B cell (primary cell): ENCODE measurements around the gene PPP6R2. TPM values are rescaled to one million over a fixed set of nuclear protein-coding genes. Genes with fewer than 3 reads are reported as not detected.

Experiments
- ATAC-seq: fragments of 200-7000 bp; cut with Tn5 transposase; one replicate; pipeline ENCODE4 v1.10.0; 2021; ENCODE audit warnings: low read depth, mild to moderate bottlenecking, moderate number of reproducible peaks, moderate library complexity
- CTCF ChIA-PET: fragments of 350-600 bp; sonication (Branson Sonifier 250); formaldehyde crosslinking; loops from one replicate; lab custom pipeline; 2021; ENCODE audit warnings: antibody characterized with exemption, inconsistent platforms; lab: Charles Lee
- POLR2A ChIA-PET: fragments of 350-600 bp; sonication (Branson Sonifier 250); formaldehyde crosslinking; loops from one replicate; lab custom pipeline; 2021; ENCODE audit warnings: antibody characterized with exemption; lab: Charles Lee
- DNase-seq: peaks from one replicate; pipeline ENCODE4 v3.0.0; 2013
- H2AFZ ChIP-seq: 2 replicates; pipeline ENCODE4 v1.6.1; 2012; ENCODE audit warnings: mild to moderate bottlenecking, low read depth, low read length; ENCODE audit not compliant: insufficient read depth, poor library complexity, severe bottlenecking
- H3K27ac ChIP-seq, 2 donors: 1 replicate in 1 of 2; 2 replicates in 1 of 2; pipeline ENCODE4 v1.5.1; 2012 to 2013; ENCODE audit warnings: low read length in 2 of 2, mild to moderate bottlenecking in 2 of 2, moderate library complexity in 1 of 2
- H3K27me3 ChIP-seq, 4 experiments: fragments of 200-600 bp in 1 of 4; sonication (generic) in 1 of 4; replicated peaks in 1 of 4; 1 replicate in 2 of 4; 2 replicates in 2 of 4; pipeline versions ENCODE4 v1.6.1 to v1.7.0; 2013 to 2016; ENCODE audit warnings: low read length in 3 of 4, mild to moderate bottlenecking in 2 of 4, mixed read lengths in 1 of 4, moderate library complexity in 1 of 4; ENCODE audit not compliant: insufficient read depth in 4 of 4, control insufficient read depth in 3 of 4; ENCODE audit errors: control extremely low read depth in 1 of 4
- H3K36me3 ChIP-seq, 2 experiments: replicated peaks in 1 of 2; 1 replicate in 1 of 2; 2 replicates in 1 of 2; pipeline versions ENCODE4 v1.6.1 to v1.7.1; 2013; ENCODE audit warnings: low read length in 1 of 2; ENCODE audit not compliant: insufficient read depth in 2 of 2, control insufficient read depth in 1 of 2; ENCODE audit errors: control extremely low read depth in 1 of 2, extremely low read depth in 1 of 2
- H3K4me1 ChIP-seq, 2 donors: fragments of 200-600 bp in 1 of 2; sonication (generic) in 1 of 2; 1 replicate in 1 of 2; 2 replicates in 1 of 2; pipeline versions ENCODE4 v1.5.1 to v1.6.1; 2013 to 2017; ENCODE audit warnings: low read length in 2 of 2; ENCODE audit not compliant: control insufficient read depth in 2 of 2, insufficient read depth in 2 of 2
- H3K4me2 ChIP-seq: replicated peaks from 2 replicates; pipeline ENCODE3; 2012; ENCODE audit warnings: mild to moderate bottlenecking, low read depth, low read length; ENCODE audit not compliant: poor library complexity, severe bottlenecking
- H3K4me3 ChIP-seq, 5 experiments: fragments of 200-600 bp in 1 of 5; sonication (generic) in 1 of 5; 1 replicate in 3 of 5; 2 replicates in 2 of 5; pipeline versions ENCODE4 v1.5.1 to v1.7.0; 2011 to 2016; ENCODE audit warnings: low read length in 4 of 5, mild to moderate bottlenecking in 4 of 5, low read depth in 2 of 5, control low read depth in 1 of 5, moderate library complexity in 1 of 5; ENCODE audit not compliant: insufficient read depth in 1 of 5; ENCODE audit errors: control extremely low read depth in 1 of 5, extremely low read depth in 1 of 5
- H3K79me2 ChIP-seq: fragments of 200-600 bp; sonication (generic); one replicate; pipeline ENCODE4 v1.6.0; 2016; ENCODE audit warnings: low read length; ENCODE audit not compliant: control insufficient read depth, insufficient read depth
- H3K9ac ChIP-seq: fragments of 200-600 bp; sonication (generic); 2 replicates; pipeline ENCODE4 v1.6.1; 2017; ENCODE audit warnings: mild to moderate bottlenecking, low read length, moderate library complexity
- H3K9me3 ChIP-seq, 3 donors: one replicate each; pipeline versions ENCODE4 v1.6.1 to v1.7.1; 2013; ENCODE audit warnings: low read length in 2 of 3; ENCODE audit not compliant: control insufficient read depth in 2 of 3, insufficient read depth in 1 of 3; ENCODE audit errors: control extremely low read depth in 1 of 3
- H4K20me1 ChIP-seq: 2 replicates; pipeline ENCODE4 v1.6.0; 2012; ENCODE audit warnings: mild to moderate bottlenecking, low read length; ENCODE audit not compliant: insufficient read depth, control insufficient read depth, poor library complexity, severe bottlenecking
- H3K27ac Mint-ChIP-seq: one replicate; pipeline ENCODE4 v1.8.0; 2021; ENCODE audit warnings: mixed read lengths
- H3K27me3 Mint-ChIP-seq: one replicate; pipeline ENCODE4 v1.8.0; 2021; ENCODE audit warnings: mixed read lengths
- H3K4me1 Mint-ChIP-seq: one replicate; pipeline ENCODE4 v1.8.0; 2021; ENCODE audit warnings: mixed read lengths
- H3K4me3 Mint-ChIP-seq: one replicate; pipeline ENCODE4 v1.8.0; 2021; ENCODE audit warnings: mixed read lengths
- H3K9me3 Mint-ChIP-seq: one replicate; pipeline ENCODE4 v1.8.0; 2022; ENCODE audit warnings: mixed read lengths; ENCODE audit not compliant: insufficient read depth
- EZH2 ChIP-seq: IDR thresholded peaks from 2 replicates; pipeline ENCODE4 v1.6.1; 2012; ENCODE audit warnings: borderline replicate concordance, low read depth, mild to moderate bottlenecking, moderate library complexity, low read length; ENCODE audit not compliant: insufficient read depth, poor library complexity, severe bottlenecking
- WGBS: methylation state at CpG from one replicate; pipeline ENCODE4 v1.1.5; 2013; ENCODE audit warnings: missing lambda C conversion rate; ENCODE audit not compliant: insufficient coverage; 5-methylcytosine and 5-hydroxymethylcytosine counted together
- intact Hi-C: fragments of 100-400 bp; cut with micrococcal nuclease; formaldehyde crosslinking; loops from one replicate; pipeline ENCODE4 v1.10.0; 2022
- polyA plus RNA-seq: library from polyadenylated mRNA; depleted of rRNA; stranded (reverse); fragments of >200 nt; gene quantifications from 2 replicates; pipeline ENCODE4 v1.2.3, GENCODE V29; 2012
- total RNA-seq, 2 donors: library from RNA; stranded (reverse); fragments of 120-200 nt in 1 of 2; gene quantifications; 1 replicate in 1 of 2; 2 replicates in 1 of 2; pipeline versions ENCODE4 v1.2.3 to v1.2.4, GENCODE V29; 2013 to 2022
- TF ChIP-seq, protein P1 (sequence below): fragments of 200-600 bp; IDR thresholded peaks from one replicate; pipeline ENCODE4 v1.8.0; 2022; ENCODE audit warnings: antibody characterized with exemption, mild to moderate bottlenecking

The PPP6R2 gene
- total and polyA plus RNA-seq, 2 donors (not counting 1 experiment from before 2014, with no cell fraction given): 91.4 to 98.7 TPM

- 89% methylated on average over 17 of the region's 17 CpGs for WGBS
- no peaks in the 10 kb centered on the region for H3K9me3 ChIP-seq
- no peaks in the 10 kb centered on the region for H3K4me1 ChIP-seq
- H3K4me3 ChIP-seq: no peak overlapping the region
- H3K9ac ChIP-seq: no peak overlapping the region
- no peak overlapping the region for H3K4me2 ChIP-seq
- no peak for TF ChIP-seq EZH2
- TF ChIP-seq, protein P1, sequence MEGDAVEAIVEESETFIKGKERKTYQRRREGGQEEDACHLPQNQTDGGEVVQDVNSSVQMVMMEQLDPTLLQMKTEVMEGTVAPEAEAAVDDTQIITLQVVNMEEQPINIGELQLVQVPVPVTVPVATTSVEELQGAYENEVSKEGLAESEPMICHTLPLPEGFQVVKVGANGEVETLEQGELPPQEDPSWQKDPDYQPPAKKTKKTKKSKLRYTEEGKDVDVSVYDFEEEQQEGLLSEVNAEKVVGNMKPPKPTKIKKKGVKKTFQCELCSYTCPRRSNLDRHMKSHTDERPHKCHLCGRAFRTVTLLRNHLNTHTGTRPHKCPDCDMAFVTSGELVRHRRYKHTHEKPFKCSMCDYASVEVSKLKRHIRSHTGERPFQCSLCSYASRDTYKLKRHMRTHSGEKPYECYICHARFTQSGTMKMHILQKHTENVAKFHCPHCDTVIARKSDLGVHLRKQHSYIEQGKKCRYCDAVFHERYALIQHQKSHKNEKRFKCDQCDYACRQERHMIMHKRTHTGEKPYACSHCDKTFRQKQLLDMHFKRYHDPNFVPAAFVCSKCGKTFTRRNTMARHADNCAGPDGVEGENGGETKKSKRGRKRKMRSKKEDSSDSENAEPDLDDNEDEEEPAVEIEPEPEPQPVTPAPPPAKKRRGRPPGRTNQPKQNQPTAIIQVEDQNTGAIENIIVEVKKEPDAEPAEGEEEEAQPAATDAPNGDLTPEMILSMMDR: no peak
- H3K27ac Mint-ChIP-seq: no peak overlapping the region
- peaks cover 0 to 55% of the 10 kb centered on the region in 2 experiments for H3K36me3 ChIP-seq
- no peak overlapping the region for H2AFZ ChIP-seq
- peaks cover 5% of the 10 kb centered on the region for H3K4me1 Mint-ChIP-seq
- no peaks in the 10 kb centered on the region for H3K79me2 ChIP-seq
- ChIA-PET POLR2A (no interaction called here), CTCF (interaction anchor here (0.9 to 2.1 kb wide), 3 partner anchors 58 to 93 kb away, joined by 3 to 8 read pairs (median 5); partner anchors contain the start of gene SCO2)
- no peaks in the 10 kb centered on the region for H3K27me3 ChIP-seq
- no peaks in the 10 kb centered on the region for H3K27me3 Mint-ChIP-seq
- H4K20me1 ChIP-seq: no peaks in the 10 kb centered on the region
- intact Hi-C loops: no loop called here
- ATAC-seq: no peak
- no peak for DNase-seq
- H3K4me3 Mint-ChIP-seq: no peak overlapping the region
- H3K27ac ChIP-seq: no peak overlapping the region
- no peaks in the 10 kb centered on the region for H3K9me3 Mint-ChIP-seq
Observed at GRCh38 chr22:50439314-50439870, 96.3 kb downstream of the PPP6R2 start.

DNA sequence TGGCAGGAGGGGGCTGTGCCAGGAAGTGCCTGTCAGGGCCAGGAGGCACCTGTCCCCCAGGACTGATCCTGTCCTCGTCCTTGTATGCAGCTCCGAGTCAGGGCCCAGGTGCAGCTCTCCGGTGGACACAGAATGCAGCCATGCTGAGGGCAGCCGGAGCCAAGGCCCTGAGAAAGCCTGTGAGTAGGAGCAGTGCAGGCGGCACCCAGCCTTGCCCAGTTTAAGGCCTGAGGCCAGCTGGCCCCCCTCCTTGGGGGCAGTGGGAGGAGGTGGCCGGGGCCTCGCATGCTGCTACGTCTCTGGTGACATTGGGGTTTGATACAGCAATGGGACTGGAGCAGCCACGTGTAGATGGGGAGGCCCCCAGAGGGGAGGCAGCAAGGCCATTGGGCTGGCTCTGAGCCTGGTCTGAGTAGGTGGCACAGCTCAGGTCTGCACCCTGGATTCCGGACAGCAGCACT is 96.8 kb downstream of the PPP6R2 start:
- H3K36me3 ChIP-seq: peaks cover 0 to 52% of the 10 kb centered on the region in 2 experiments

More for the DNA sequence above, 96.8 kb downstream of the PPP6R2 start:
- H3K4me1 Mint-ChIP-seq: peaks cover 5% of the 10 kb centered on the region
- no peak for DNase-seq
- H3K9me3 Mint-ChIP-seq: no peaks in the 10 kb centered on the region
- no peak overlapping the region for H3K4me3 Mint-ChIP-seq
- no peak for ATAC-seq
- Histone ChIP-seq H3K27me3 (no peaks in the 10 kb centered on the region), H2AFZ (no peak overlapping the region), H4K20me1 (no peaks in the 10 kb centered on the region), H3K9ac (no peak overlapping the region), H3K4me2 (no peak overlapping the region), H3K79me2 (no peaks in the 10 kb centered on the region), H3K9me3 (no peaks in the 10 kb centered on the region), H3K4me3 (no peak overlapping the region), H3K4me1 (peaks cover 0 to under 1% of the 10 kb centered on the region in 2 donors), H3K27ac (no peak overlapping the region)
- H3K27me3 Mint-ChIP-seq: no peaks in the 10 kb centered on the region
- intact Hi-C loops: no loop called here
- WGBS: 95% methylated on average over 10 of the region's 10 CpGs
- ChIA-PET POLR2A (no interaction called here), CTCF (interaction anchor here (0.9 to 2.1 kb wide), 5 partner anchors 10 to 92 kb away, joined by 3 to 8 read pairs (median 5); partner anchors contain the start of gene SCO2)
- TF ChIP-seq EZH2: no peak
- TF ChIP-seq, protein P1: no peak
- peak overlapping the region; percentile 37 for H3K27ac Mint-ChIP-seq
